Stomach (tissue), 4 donors: ENCODE measurements around the gene SSR1.

Experiments
- CTCF ChIP-seq, 7 experiments: fragments of 450-650 bp in 4 of 7; fragments of 200-600 bp in 3 of 7; sonication (generic) in 3 of 7; IDR thresholded peaks; one replicate each; pipeline ENCODE4 v1.5.1; 2016 to 2019; ENCODE audit warnings: antibody characterized with exemption in 7 of 7, control low read depth in 2 of 7, mild to moderate bottlenecking in 1 of 7
- POLR2A ChIP-seq, 4 donors: fragments of 450-650 bp; IDR thresholded peaks; one replicate each; pipeline ENCODE4 v1.6.1; 2016; ENCODE audit warnings: antibody characterized with exemption in 4 of 4, control low read depth in 2 of 4, mild to moderate bottlenecking in 1 of 4, moderate library complexity in 1 of 4
- POLR2AphosphoS5 ChIP-seq, 3 donors: sonication (generic); formaldehyde crosslinking; IDR thresholded peaks; one replicate each; pipeline ENCODE4 v1.6.1; 2016; ENCODE audit warnings: antibody characterized with exemption in 3 of 3

GRCh38 chr6:7234547-7234946, 78.5 kb downstream of the SSR1 start:
- TF ChIP-seq POLR2AphosphoS5 (IDR thresholded peaks at IDR 0.05) (no peak), POLR2A (IDR thresholded peaks at IDR 0.05) (no peak), CTCF (IDR thresholded peaks at IDR 0.05) (no peak)
